ENCODE data around the gene GSDMA. TPM values are rescaled to one million over a fixed set of nuclear protein-coding genes. Genes with fewer than 3 reads are reported as not detected.

The GSDMA gene
- total and polyA plus RNA-seq, 9 of the 15 experiments (the other 6 are each of a cell fraction or from before 2014, with no cell fraction given) = 0.04 to 0.13 (median 0.07) TPM; not detected in 2

GRCh38 chr17:39933912-39934311 is 28.9 kb upstream of the GSDMA start (continued):
- no peak for TF ChIP-seq ETS1 (conservative IDR thresholded peaks at IDR 0.05; ENCODE audit: control insufficient read depth, low read depth, low read length)
- no peak for TF ChIP-seq ZNF143 (CRISPR knock-in tag; IDR thresholded peaks at IDR 0.05)
- no peak for TF ChIP-seq CBFB (CRISPR knock-in tag; IDR thresholded peaks at IDR 0.05)
- TF ChIP-seq FOXK1 (CRISPR knock-in tag; IDR thresholded peaks at IDR 0.05; ENCODE audit: borderline replicate concordance) = no peak
- TF ChIP-seq MYC (IDR thresholded peaks at IDR 0.05; ENCODE audit: low read depth, low read length) = no peak
- TF ChIP-seq MYC (CRISPR knock-in tag; IDR thresholded peaks at IDR 0.05; ENCODE audit: borderline replicate concordance, low read depth) = no peak
- TF ChIP-seq NFYB (IDR thresholded peaks at IDR 0.05; ENCODE audit: extremely low read depth, insufficient read length) = no peak
- TF ChIP-seq SRSF1 (IDR thresholded peaks at IDR 0.05; ENCODE audit: low read depth, low read length) = no peak
- no peak for TF ChIP-seq MAFK (IDR thresholded peaks at IDR 0.05; ENCODE audit: low read length)
- no peak for TF ChIP-seq ZNF444 (CRISPR knock-in tag; IDR thresholded peaks at IDR 0.05)
- no peak for TF ChIP-seq ATF2 (CRISPR knock-in tag; IDR thresholded peaks at IDR 0.05)

Measured in K562 (cell line).